Right atrium auricular region (tissue), 2 donors: ENCODE results near the gene SPATS2. TPM values are rescaled to one million over a fixed set of nuclear protein-coding genes. Genes with fewer than 3 reads are reported as not detected.

Source experiments
- DNase-seq: peaks from one replicate; pipeline ENCODE4 v3.0.0-alpha.2; 2019; ENCODE audit warnings: low spot score
- H3K27ac ChIP-seq, 2 donors: fragments of 200-600 bp; sonication (generic); 1 replicate in 1 of 2; 2 replicates in 1 of 2; pipeline ENCODE4 v1.5.1; 2016 to 2019
- H3K27me3 ChIP-seq, 2 donors: fragments of 200-600 bp; sonication (generic); one replicate each; pipeline versions ENCODE4 v1.5.1 to v1.6.0; 2017 to 2019
- H3K36me3 ChIP-seq: fragments of 200-600 bp; sonication (generic); one replicate; pipeline ENCODE4 v1.5.1; 2016
- H3K4me1 ChIP-seq, 2 donors: fragments of 200-600 bp; sonication (generic); one replicate each; pipeline versions ENCODE4 v1.5.1 to v1.6.0; 2017 to 2019
- H3K4me3 ChIP-seq, 2 donors: fragments of 200-600 bp; sonication (generic); 1 replicate in 1 of 2; 2 replicates in 1 of 2; pipeline ENCODE4 v1.5.1; 2017 to 2019; ENCODE audit warnings: mild to moderate bottlenecking in 1 of 2, moderate library complexity in 1 of 2
- H3K9me3 ChIP-seq, 2 donors: fragments of 200-600 bp; sonication (generic); one replicate each; pipeline ENCODE4 v1.5.1; 2019
- total RNA-seq, 2 donors: library from RNA; depleted of rRNA; stranded (reverse); fragments of >200 nt; gene quantifications; one replicate each; pipeline ENCODE4 v1.1.0, GENCODE V29; 2016
- TF ChIP-seq, protein P1 (sequence below), 2 donors: fragments of 200-600 bp; sonication (generic); IDR thresholded peaks; one replicate each; pipeline ENCODE4 v1.5.1; 2019; ENCODE audit warnings: antibody characterized with exemption in 2 of 2

The SPATS2 gene
- total RNA-seq, 2 donors from 2014 or later, result 4.6 to 7.6 TPM

DNA sequence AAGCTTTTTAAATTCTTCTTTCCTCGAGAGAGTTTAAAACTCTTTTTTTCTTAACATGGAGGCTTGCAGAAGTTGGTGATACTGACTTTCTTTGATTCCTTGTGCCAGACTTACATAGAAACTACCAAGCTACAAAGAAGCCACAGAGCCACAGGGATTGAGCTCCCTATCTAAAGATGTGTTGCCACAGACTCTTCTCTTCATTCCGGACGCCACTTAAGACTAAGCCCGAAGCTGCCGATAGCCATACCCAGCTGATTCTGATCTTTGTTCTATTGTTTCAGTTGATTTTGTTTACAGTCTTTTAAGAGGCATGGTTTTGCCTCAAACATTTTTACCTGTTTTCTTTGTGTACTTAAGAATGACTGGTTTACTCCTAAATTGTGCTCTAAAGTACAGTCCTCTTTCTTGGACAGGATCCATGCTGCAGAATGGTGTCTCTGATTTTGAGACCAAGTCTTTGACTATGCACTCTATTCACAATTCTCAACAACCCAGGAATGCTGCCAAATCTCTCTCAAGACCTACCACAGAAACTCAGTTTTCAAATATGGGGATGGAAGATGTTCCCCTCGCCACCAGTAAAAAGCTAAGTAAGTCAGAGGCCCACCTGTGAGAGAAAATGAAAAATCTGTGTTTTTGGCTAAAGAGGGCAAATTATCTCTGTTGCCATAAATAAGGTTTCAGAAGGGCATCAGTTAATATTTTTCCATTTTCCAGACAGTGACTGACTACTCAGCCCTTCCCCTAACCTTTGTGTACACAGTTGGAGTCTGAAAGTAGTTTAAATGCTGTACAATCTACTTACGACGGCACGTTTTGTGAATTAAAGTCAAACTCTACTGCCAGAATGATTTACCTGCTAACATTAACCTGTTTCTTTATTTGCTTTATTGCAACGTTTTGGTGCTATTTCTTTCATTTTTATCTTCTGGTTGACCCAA is 129.4 kb downstream of the SPATS2 start:
- H3K27me3 ChIP-seq, result no peaks in the 10 kb centered on the region
- no peak overlapping the region for H3K4me3 ChIP-seq
- peaks cover 31% of the 10 kb centered on the region for H3K36me3 ChIP-seq
- TF ChIP-seq, protein P1, sequence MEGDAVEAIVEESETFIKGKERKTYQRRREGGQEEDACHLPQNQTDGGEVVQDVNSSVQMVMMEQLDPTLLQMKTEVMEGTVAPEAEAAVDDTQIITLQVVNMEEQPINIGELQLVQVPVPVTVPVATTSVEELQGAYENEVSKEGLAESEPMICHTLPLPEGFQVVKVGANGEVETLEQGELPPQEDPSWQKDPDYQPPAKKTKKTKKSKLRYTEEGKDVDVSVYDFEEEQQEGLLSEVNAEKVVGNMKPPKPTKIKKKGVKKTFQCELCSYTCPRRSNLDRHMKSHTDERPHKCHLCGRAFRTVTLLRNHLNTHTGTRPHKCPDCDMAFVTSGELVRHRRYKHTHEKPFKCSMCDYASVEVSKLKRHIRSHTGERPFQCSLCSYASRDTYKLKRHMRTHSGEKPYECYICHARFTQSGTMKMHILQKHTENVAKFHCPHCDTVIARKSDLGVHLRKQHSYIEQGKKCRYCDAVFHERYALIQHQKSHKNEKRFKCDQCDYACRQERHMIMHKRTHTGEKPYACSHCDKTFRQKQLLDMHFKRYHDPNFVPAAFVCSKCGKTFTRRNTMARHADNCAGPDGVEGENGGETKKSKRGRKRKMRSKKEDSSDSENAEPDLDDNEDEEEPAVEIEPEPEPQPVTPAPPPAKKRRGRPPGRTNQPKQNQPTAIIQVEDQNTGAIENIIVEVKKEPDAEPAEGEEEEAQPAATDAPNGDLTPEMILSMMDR (IDR thresholded peaks at IDR 0.05), result no peak
- H3K4me1 ChIP-seq, result no peaks in the 10 kb centered on the region
- no peaks in the 10 kb centered on the region for H3K9me3 ChIP-seq
- DNase-seq, result no peak
- no peak overlapping the region for H3K27ac ChIP-seq

GRCh38 chr12:49501895-49502294 is 134.6 kb downstream of the SPATS2 start:
- Histone ChIP-seq H3K36me3 (peaks cover 42% of the 10 kb centered on the region), H3K4me1 (no peaks in the 10 kb centered on the region), H3K9me3 (no peaks in the 10 kb centered on the region), H3K27me3 (no peaks in the 10 kb centered on the region), H3K27ac (no peak overlapping the region), H3K4me3 (no peak overlapping the region)
- TF ChIP-seq, protein P1 (IDR thresholded peaks at IDR 0.05), result no peak
- no peak for DNase-seq

DNA sequence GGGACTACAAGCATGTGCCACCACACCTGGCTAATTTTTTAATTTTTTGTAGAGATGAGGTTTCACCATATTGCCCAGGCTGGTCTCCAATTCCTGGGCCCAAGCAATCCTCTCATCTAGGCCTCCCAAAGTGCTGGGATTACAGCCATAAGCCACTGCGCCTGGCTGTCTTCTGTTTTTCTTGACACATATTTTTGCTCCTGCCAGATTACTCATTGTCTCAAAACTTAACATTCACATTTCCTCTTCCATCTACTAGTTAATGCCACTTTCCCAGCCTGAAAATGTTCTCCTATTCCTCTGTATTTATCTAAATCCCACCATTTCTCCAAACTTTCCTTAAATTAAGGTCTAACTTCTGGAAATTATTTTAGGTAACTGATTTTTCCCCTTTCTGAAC is 135.3 kb downstream of the SPATS2 start:
- no peaks in the 10 kb centered on the region for H3K27me3 ChIP-seq
- H3K4me1 ChIP-seq, result no peaks in the 10 kb centered on the region
- no peaks in the 10 kb centered on the region for H3K9me3 ChIP-seq
- H3K27ac ChIP-seq, result no peak overlapping the region
- no peak overlapping the region for H3K4me3 ChIP-seq
- TF ChIP-seq, protein P1 (IDR thresholded peaks at IDR 0.05), result no peak
- DNase-seq, result no peak
- peaks cover 35% of the 10 kb centered on the region for H3K36me3 ChIP-seq

DNA sequence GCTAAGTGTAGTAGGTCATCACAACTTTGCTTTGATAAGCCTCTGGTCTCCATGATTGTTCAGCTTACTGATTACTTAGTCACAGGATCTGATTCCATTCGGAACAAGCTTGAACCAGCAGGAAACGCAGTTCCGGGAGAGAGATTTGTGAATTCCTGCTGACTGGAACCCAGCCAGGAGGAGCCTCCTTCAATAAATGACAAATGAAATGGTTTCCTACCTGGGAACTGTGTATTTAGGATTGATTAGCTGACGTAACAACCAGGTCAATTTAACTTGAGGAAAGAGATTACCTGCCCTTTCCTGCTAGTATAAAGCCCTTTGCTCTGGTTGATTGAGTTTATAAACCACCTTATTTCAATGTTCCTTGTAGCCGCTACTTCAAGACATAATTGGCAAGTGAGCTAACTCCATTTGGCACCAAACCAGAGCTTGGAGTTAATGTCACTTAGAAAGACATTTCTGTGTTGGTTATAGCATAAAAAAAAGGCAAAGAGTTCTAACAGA is 136.5 kb downstream of the SPATS2 start:
- H3K27me3 ChIP-seq, result no peaks in the 10 kb centered on the region
- H3K4me3 ChIP-seq, result no peak overlapping the region
- no peak overlapping the region for H3K27ac ChIP-seq
- DNase-seq, result no peak
- TF ChIP-seq, protein P1 (IDR thresholded peaks at IDR 0.05), result no peak
- H3K4me1 ChIP-seq, result no peaks in the 10 kb centered on the region
- peaks cover 33% of the 10 kb centered on the region for H3K36me3 ChIP-seq
- H3K9me3 ChIP-seq, result no peaks in the 10 kb centered on the region

DNA sequence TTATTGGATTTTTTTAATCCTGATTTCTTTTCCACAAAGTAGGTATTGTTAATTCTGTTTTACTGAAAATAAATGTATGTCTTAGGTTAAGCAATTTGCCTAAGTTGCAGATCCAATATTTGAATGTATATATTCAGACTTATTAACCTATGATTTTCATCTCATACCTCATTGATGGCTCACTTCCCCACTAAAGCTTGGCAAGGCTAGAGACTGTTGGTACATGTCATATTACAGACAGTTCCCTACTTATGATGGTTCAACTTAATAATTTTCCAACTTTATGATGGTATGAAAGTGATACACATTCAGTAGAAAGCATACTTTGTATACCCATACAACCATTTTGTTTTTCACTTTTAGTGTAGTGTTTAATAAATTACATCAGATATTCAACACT is 138.4 kb downstream of the SPATS2 start:
- no peak overlapping the region for H3K27ac ChIP-seq
- no peaks in the 10 kb centered on the region for H3K4me1 ChIP-seq
- TF ChIP-seq, protein P1 (IDR thresholded peaks at IDR 0.05), result no peak
- H3K4me3 ChIP-seq, result no peak overlapping the region
- DNase-seq, result no peak
- H3K36me3 ChIP-seq, result peaks cover 20% of the 10 kb centered on the region
- no peaks in the 10 kb centered on the region for H3K9me3 ChIP-seq
- H3K27me3 ChIP-seq, result no peaks in the 10 kb centered on the region
